Muscle layer of duodenum (tissue), 2 donors: ENCODE results near the gene POTEG.
"Not testable (repeated sequence)": the region's sequence is repeated elsewhere in the genome, so short reads cannot be mapped to it uniquely, and the experiment has no call there.

Source experiments
- H3K27ac ChIP-seq: one replicate; pipeline ENCODE4 v1.7.0; 2013; ENCODE audit warnings: mild to moderate bottlenecking, low read length
- H3K27me3 ChIP-seq: one replicate; pipeline ENCODE4 v1.7.0; 2013; ENCODE audit warnings: low read depth, mild to moderate bottlenecking, control low read depth, low read length
- H3K36me3 ChIP-seq, 2 donors: one replicate each; pipeline ENCODE4 v1.7.0; 2013; ENCODE audit warnings: low read length in 2 of 2, control low read depth in 1 of 2, mild to moderate bottlenecking in 1 of 2; ENCODE audit not compliant: insufficient read depth in 2 of 2, control insufficient read depth in 1 of 2
- H3K4me1 ChIP-seq, 2 donors: one replicate each; pipeline ENCODE4 v1.7.0; 2013; ENCODE audit warnings: low read length in 2 of 2, mild to moderate bottlenecking in 2 of 2, control low read depth in 1 of 2, moderate library complexity in 1 of 2; ENCODE audit not compliant: insufficient read depth in 2 of 2, control insufficient read depth in 1 of 2
- H3K4me3 ChIP-seq, 2 donors: one replicate each; pipeline ENCODE4 v1.7.0; 2013; ENCODE audit warnings: low read length in 2 of 2, low read depth in 1 of 2, mild to moderate bottlenecking in 1 of 2
- H3K9me3 ChIP-seq, 2 donors: one replicate each; pipeline ENCODE4 v1.7.0; 2013; ENCODE audit warnings: low read length in 2 of 2, control low read depth in 1 of 2, mild to moderate bottlenecking in 1 of 2; ENCODE audit not compliant: control insufficient read depth in 1 of 2
- donor health status: healthy.

POTEG gene

GRCh38 chr14:19434241-19434640 lies at the start of gene POTEG:
Gene POTEG, minus strand, starts transcription at chr14:19434341. Its CDS starts 52 bp downstream, at chr14:19434289.
- not testable (repeated sequence) for H3K27ac ChIP-seq, H3K9me3 ChIP-seq, H3K27me3 ChIP-seq, H3K4me1 ChIP-seq, H3K36me3 ChIP-seq, H3K4me3 ChIP-seq

GRCh38 chr14:19482093-19482492 lies 48.0 kb upstream of the POTEG start:
- H3K4me1 ChIP-seq, H3K36me3 ChIP-seq, H3K27me3 ChIP-seq, H3K4me3 ChIP-seq, H3K27ac ChIP-seq, H3K9me3 ChIP-seq: not testable (repeated sequence)

GRCh38 chr14:19481421-19481820 lies 47.3 kb upstream of the POTEG start:
- not testable (repeated sequence) for H3K27me3 ChIP-seq, H3K9me3 ChIP-seq, H3K27ac ChIP-seq, H3K4me1 ChIP-seq, H3K36me3 ChIP-seq, H3K4me3 ChIP-seq

DNA sequence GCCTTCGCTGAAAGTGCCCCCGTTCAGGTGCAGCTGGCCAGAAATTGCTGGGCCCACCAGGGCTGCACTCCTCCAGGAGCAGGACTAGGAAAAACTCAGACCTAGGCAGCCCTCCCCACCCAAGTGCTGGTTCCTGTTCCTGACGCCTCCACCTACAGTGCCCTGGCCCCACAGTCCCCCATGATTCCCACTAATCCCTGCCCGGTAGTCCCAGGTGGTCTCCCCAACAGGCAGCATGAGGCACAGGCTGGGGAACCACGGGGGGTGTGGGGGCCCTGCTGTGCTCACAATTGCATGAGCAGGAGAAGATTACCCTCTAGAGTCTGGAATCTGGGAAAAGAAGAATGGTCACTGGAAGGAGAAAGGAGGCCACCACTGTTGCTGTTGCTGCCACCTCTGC lies 46.4 kb upstream of the POTEG start:
- not testable (repeated sequence) for H3K27ac ChIP-seq, H3K27me3 ChIP-seq, H3K9me3 ChIP-seq, H3K4me1 ChIP-seq, H3K4me3 ChIP-seq, H3K36me3 ChIP-seq

- H3K9me3 ChIP-seq, H3K27ac ChIP-seq: not testable (repeated sequence)
Measured at GRCh38 chr14:19445761-19446160, 11.6 kb upstream of the POTEG start.

GRCh38 chr14:19439826-19440225 lies 5.7 kb upstream of the POTEG start:
- not testable (repeated sequence) for H3K27me3 ChIP-seq, H3K27ac ChIP-seq

More at GRCh38 chr14:19445761-19446160, 11.6 kb upstream of the POTEG start:
- H3K27me3 ChIP-seq, H3K4me3 ChIP-seq, H3K36me3 ChIP-seq, H3K4me1 ChIP-seq: not testable (repeated sequence)

DNA sequence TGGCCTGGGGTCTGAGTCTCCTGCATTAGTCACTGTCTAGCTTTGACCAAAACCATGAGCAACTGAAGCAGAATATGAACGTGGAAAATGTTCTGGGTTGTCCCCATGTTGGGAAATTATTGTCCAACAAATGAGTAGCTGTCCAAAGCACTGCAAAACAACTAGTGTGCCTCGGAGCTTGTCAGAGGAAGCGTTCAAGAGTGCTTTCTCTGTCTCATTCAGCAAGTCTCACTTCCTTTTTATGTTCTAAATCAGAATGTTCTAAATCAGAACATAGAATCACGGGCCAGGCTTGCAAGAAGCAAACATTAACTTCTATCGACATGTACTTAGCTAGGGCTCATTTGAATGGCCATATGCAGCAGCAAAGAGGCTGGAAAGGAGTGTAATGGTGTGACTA lies 5.1 kb upstream of the POTEG start:
- not testable (repeated sequence) for H3K4me3 ChIP-seq, H3K27ac ChIP-seq, H3K27me3 ChIP-seq, H3K4me1 ChIP-seq, H3K36me3 ChIP-seq, H3K9me3 ChIP-seq

More at GRCh38 chr14:19439826-19440225, 5.7 kb upstream of the POTEG start:
- not testable (repeated sequence) for H3K4me3 ChIP-seq, H3K36me3 ChIP-seq, H3K9me3 ChIP-seq, H3K4me1 ChIP-seq

DNA sequence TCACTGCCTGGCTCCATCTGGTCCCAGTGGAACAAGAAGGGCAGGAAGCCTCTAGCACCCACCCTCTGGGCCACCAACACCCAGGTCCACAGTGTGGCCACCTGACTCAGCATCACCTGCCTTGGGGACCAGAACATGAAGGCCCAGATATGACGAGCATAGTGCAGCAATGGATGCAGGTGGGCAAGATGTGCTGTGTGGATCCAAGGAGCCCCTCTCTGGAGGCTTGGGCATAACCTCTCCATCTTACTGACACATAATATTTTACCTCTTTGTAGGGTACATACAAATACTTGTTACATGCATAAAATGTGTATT lies 2.9 kb upstream of the POTEG start:
- H3K27me3 ChIP-seq, H3K4me1 ChIP-seq, H3K9me3 ChIP-seq, H3K36me3 ChIP-seq, H3K27ac ChIP-seq, H3K4me3 ChIP-seq: not testable (repeated sequence)

- H3K27me3 ChIP-seq, H3K27ac ChIP-seq, H3K9me3 ChIP-seq, H3K4me3 ChIP-seq, H3K36me3 ChIP-seq, H3K4me1 ChIP-seq: not testable (repeated sequence)
Measured at GRCh38 chr14:19436311-19437125, 2.4 kb upstream of the POTEG start.

DNA sequence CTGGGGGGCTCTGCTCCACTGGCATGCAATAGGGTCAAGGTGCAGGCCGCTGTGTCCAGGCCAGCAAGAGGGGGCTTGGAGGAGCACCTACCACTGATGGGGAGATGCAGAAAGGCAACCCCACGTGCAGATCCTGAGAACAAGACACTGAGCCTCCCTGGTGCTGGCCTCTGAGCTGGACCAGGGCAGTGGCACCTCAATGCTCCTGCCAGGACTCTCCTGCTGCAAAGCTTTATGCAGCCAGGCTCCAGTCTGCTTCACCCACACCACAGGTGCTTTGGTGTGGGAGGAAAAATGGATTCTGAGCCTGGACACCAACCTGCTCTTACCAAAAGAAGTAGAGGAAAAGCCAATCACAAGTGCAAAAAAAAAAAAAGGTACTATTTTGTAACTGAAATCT lies 1.7 kb upstream of the POTEG start:
- not testable (repeated sequence) for H3K36me3 ChIP-seq, H3K4me3 ChIP-seq, H3K4me1 ChIP-seq, H3K27ac ChIP-seq, H3K9me3 ChIP-seq, H3K27me3 ChIP-seq

GRCh38 chr14:19434891-19435290 lies 750 bp upstream of the POTEG start:
- not testable (repeated sequence) for H3K36me3 ChIP-seq, H3K4me3 ChIP-seq

DNA sequence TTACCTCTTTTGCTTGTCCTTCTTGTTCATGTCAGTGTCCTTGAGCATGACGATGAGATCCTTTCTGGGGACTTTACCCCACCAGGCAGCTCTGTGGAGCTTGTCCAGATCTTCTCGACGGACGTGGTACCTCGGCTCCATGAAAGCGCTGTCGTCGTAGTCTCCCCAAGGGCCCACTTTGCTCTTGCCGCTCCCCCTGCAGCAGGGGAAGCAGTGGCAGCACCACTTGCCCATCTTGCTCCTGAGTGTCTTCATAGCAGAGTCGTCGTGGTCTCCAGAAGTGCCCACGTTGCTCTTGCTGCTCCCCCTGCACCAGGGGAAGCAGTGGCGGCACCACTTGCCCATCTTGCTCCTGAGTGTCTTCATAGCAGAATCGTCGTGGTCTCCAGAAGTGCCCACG lies 376 bp downstream of the POTEG start:
- H3K4me1 ChIP-seq, H3K27ac ChIP-seq, H3K36me3 ChIP-seq, H3K9me3 ChIP-seq, H3K27me3 ChIP-seq, H3K4me3 ChIP-seq: not testable (repeated sequence)

More at GRCh38 chr14:19434891-19435290, 750 bp upstream of the POTEG start:
- not testable (repeated sequence) for H3K27ac ChIP-seq, H3K9me3 ChIP-seq, H3K4me1 ChIP-seq, H3K27me3 ChIP-seq
